HepG2 (cell line): Measurements from ENCODE around the gene CAMK2D. TPM values are rescaled to one million over a fixed set of nuclear protein-coding genes. Genes with fewer than 3 reads are reported as not detected.

Experiments used
- BHLHE40 ChIP-seq: IDR thresholded peaks from 2 replicates; pipeline ENCODE4 v1.6.1; 2011; ENCODE audit warnings: low read length, improper control_type of control experiment
- CHCHD3 ChIP-seq: sonication (generic); formaldehyde crosslinking; IDR thresholded peaks from 2 replicates; pipeline ENCODE4 v1.8.0; 2022; ENCODE audit warnings: mild to moderate bottlenecking, missing genetic modification reagents, moderate library complexity
- CREB3 ChIP-seq: sonication (generic); formaldehyde crosslinking; IDR thresholded peaks from 2 replicates; pipeline ENCODE4 v1.5.0; 2020; ENCODE audit warnings: missing genetic modification reagents
- CREBL2 ChIP-seq: sonication (generic); formaldehyde crosslinking; IDR thresholded peaks from 2 replicates; pipeline ENCODE4 v1.8.1; 2023; ENCODE audit warnings: missing genetic modification reagents, mild to moderate bottlenecking, borderline replicate concordance
- DR1 ChIP-seq: sonication (generic); formaldehyde crosslinking; IDR thresholded peaks from 2 replicates; pipeline ENCODE4 v1.8.0; 2021; ENCODE audit warnings: mild to moderate bottlenecking, missing genetic modification reagents, inconsistent platforms
- HDAC1 ChIP-seq: sonication (generic); formaldehyde crosslinking; IDR thresholded peaks from 2 replicates; pipeline ENCODE4 v1.5.1; 2020; ENCODE audit warnings: mild to moderate bottlenecking, missing genetic modification reagents
- KLF6 ChIP-seq: IDR thresholded peaks from 2 replicates; pipeline ENCODE4 v1.8.0; 2016; ENCODE audit warnings: missing biosample characterization, missing genetic modification reagents
- KMT2B ChIP-seq: IDR thresholded peaks from 2 replicates; pipeline ENCODE4 v1.6.1; 2016; ENCODE audit warnings: missing genetic modification reagents, missing compliant biosample characterization
- NR2F6 ChIP-seq, 2 experiments: IDR thresholded peaks; 2 replicates each; pipeline ENCODE4 v1.6.1; 2016; ENCODE audit warnings: antibody characterized with exemption in 1 of 2, mild to moderate bottlenecking in 1 of 2
- POGZ ChIP-seq: sonication (generic); formaldehyde crosslinking; IDR thresholded peaks from 2 replicates; pipeline ENCODE4 v1.4.0; 2020; ENCODE audit warnings: mild to moderate bottlenecking, missing genetic modification reagents
- POLR2G ChIP-seq: fragments of 200-400 bp; formaldehyde crosslinking; IDR thresholded peaks from 2 replicates; pipeline ENCODE4 v1.6.1; 2018; ENCODE audit warnings: mild to moderate bottlenecking, low read depth, low read length, moderate library complexity
- PTBP1 ChIP-seq: fragments of 200-400 bp; formaldehyde crosslinking; IDR thresholded peaks from 2 replicates; pipeline ENCODE4 v1.6.1; 2018; ENCODE audit warnings: low read length, low read depth; ENCODE audit not compliant: poor library complexity, severe bottlenecking
- USF2 ChIP-seq, 2 experiments: sonication (generic) in 1 of 2; formaldehyde crosslinking in 1 of 2; IDR thresholded peaks; 2 replicates each; pipeline versions ENCODE4 v1.5.1 to v1.6.1; 2011 to 2020; ENCODE audit warnings: borderline replicate concordance in 1 of 2, low read depth in 1 of 2, low read length in 1 of 2, mild to moderate bottlenecking in 1 of 2, missing genetic modification reagents in 1 of 2, moderate library complexity in 1 of 2
- ZBTB10 ChIP-seq: sonication (generic); formaldehyde crosslinking; IDR thresholded peaks from 2 replicates; pipeline ENCODE4 v1.4.0; 2020; ENCODE audit warnings: missing genetic modification reagents, borderline replicate concordance
- ZNF225 ChIP-seq: sonication (generic); formaldehyde crosslinking; IDR thresholded peaks from 2 replicates; pipeline ENCODE4 v1.4.0; 2020; ENCODE audit warnings: mild to moderate bottlenecking, missing genetic modification reagents
- polyA plus RNA-seq, 8 experiments: library from polyadenylated mRNA; depleted of rRNA in 3 of 8; stranded (reverse) in 7 of 8; unstranded in 1 of 8; fragments of >200 nt; fragmentation: Illumina TruSeq in 4 of 8; extraction: Trizol in 4 of 8; gene quantifications; 2 replicates each; pipeline versions ENCODE4 v1.2.1 to v1.2.3, GENCODE V29; 2011 to 2016; ENCODE audit warnings: low read depth in 4 of 8, missing spikeins in 1 of 8, mixed read lengths in 1 of 8; ENCODE audit not compliant: insufficient read depth in 1 of 8
- total RNA-seq, 5 experiments: library from RNA; depleted of rRNA; stranded (reverse); fragments of >200 nt; fragmentation: Illumina TruSeq; extraction: Trizol; gene quantifications; 2 replicates each; pipeline ENCODE4 v1.2.3, GENCODE V29; 2016; ENCODE audit warnings: low read depth in 1 of 5

Gene CAMK2D
- total and polyA plus RNA-seq, 2 of the 13 experiments (the other 11 are each of a cell fraction or from before 2014, with no cell fraction given): 18.0 to 65.4 TPM

GRCh38 chr4:113762186-113763028 lies 869 bp upstream of the CAMK2D start (continued):
- TF ChIP-seq ZNF225 (peak; percentile 75), HDAC1 (CRISPR knock-in tag) (peak; percentile 46; the same call in 1 of the 2 replicates), ZBTB10 (CRISPR knock-in tag) (peak; percentile 40; the same call in 1 of the 2 replicates), DR1 (CRISPR knock-in tag) (peak; percentile 83), POGZ (peak; percentile 98), CREB3 (CRISPR knock-in tag) (0 out of 2 replicates have a peak, but pooled peaks have one; percentile 37), POLR2G (peak; percentile 92), USF2 (IDR thresholded peaks at IDR 0.05; ENCODE audit: low read depth, low read length) (peak; percentile 97), USF2 (CRISPR knock-in tag; IDR thresholded peaks at IDR 0.05; ENCODE audit: borderline replicate concordance) (peak; percentile 98), CREBL2 (CRISPR knock-in tag) (no peak), KMT2B (CRISPR knock-in tag) (peak; percentile 92), BHLHE40 (peak; percentile 100), CHCHD3 (no peak), NR2F6 (IDR thresholded peaks at IDR 0.05) (0 out of 2 replicates have a peak, but pooled peaks have one; percentile 20), NR2F6 (CRISPR knock-in tag; IDR thresholded peaks at IDR 0.05) (peak; percentile 54; the same call in 1 of the 2 replicates), PTBP1 (no peak), KLF6 (no peak)
